GM12878 (cell line): Measurements from ENCODE around the gene NUDT17. TPM values are rescaled to one million over a fixed set of nuclear protein-coding genes. Genes with fewer than 3 reads are reported as not detected.
A peak's percentile ranks its signal among the peaks of the same experiment; 100 is the strongest.

Source experiments
- ATAC-seq: fragments of 200-7000 bp; cut with Tn5 transposase; 3 replicates; pipeline ENCODE4 v1.9.1; 2020; ENCODE audit warnings: mild to moderate bottlenecking, moderate library complexity
- BruUV-seq: library from RNA; stranded (reverse); fragments of 400-500 nt; replicated peaks from 2 replicates; lab custom pipeline; 2021; lab: Mats Ljungman, UMichigan
- CTCF ChIA-PET: fragments of 300-600 bp; sonication (Branson Sonifier 250); formaldehyde crosslinking; extraction: SDS; loops from one replicate; lab custom pipeline; 2021; ENCODE audit warnings: inconsistent platforms; lab: Yijun Ruan, JAX
- POLR2A ChIA-PET: fragments of 350-600 bp; formaldehyde crosslinking; extraction: SDS; loops from one replicate; lab custom pipeline; 2021; ENCODE audit warnings: inconsistent platforms; lab: Charles Lee
- RAD21 ChIA-PET: fragments of 300-600 bp; sonication (Branson Sonifier 250); formaldehyde crosslinking; loops from one replicate; lab custom pipeline; 2023; ENCODE audit warnings: antibody characterized with exemption; ENCODE audit not compliant: unreplicated experiment; lab: Charles Lee
- SMC1A ChIA-PET: fragments of 300-600 bp; sonication (Branson Sonifier 250); formaldehyde crosslinking; loops from one replicate; lab custom pipeline; 2023; ENCODE audit not compliant: unreplicated experiment, uncharacterized antibody; lab: Charles Lee
- DNase-seq: peaks from one replicate; pipeline ENCODE4 v3.0.0-alpha.2; 2011; ENCODE audit warnings: low read depth, low spot score
- FAIRE-seq: peaks from 3 replicates; lab custom pipeline; 2011; peaks lifted over from hg19 to GRCh38; lab: Jason Lieb, UNC
- H2AFZ ChIP-seq: 2 replicates; pipeline ENCODE4 v1.6.0; 2011; ENCODE audit warnings: low read depth, low read length, control low read depth; ENCODE audit not compliant: control insufficient read depth
- H3K27ac ChIP-seq: 2 replicates; pipeline ENCODE4 v1.5.1; 2011; ENCODE audit warnings: control low read depth; ENCODE audit not compliant: control insufficient read depth, insufficient read depth
- H3K27me3 ChIP-seq, 2 experiments: replicated peaks in 1 of 2; 2 replicates each; pipeline versions ENCODE4 v1.6.0 to v1.6.1; 2011; ENCODE audit warnings: low read length in 1 of 2; ENCODE audit not compliant: control insufficient read depth in 2 of 2, insufficient read depth in 2 of 2
- H3K36me3 ChIP-seq, 2 experiments: 2 replicates each; pipeline ENCODE4 v1.5.1; 2011; ENCODE audit warnings: low read length in 1 of 2; ENCODE audit not compliant: control insufficient read depth in 2 of 2, insufficient read depth in 2 of 2
- H3K4me1 ChIP-seq: 2 replicates; pipeline ENCODE4 v1.6.1; 2011; ENCODE audit warnings: mild to moderate bottlenecking, low read length, moderate library complexity, mixed read lengths; ENCODE audit not compliant: control insufficient read depth, insufficient read depth
- H3K4me2 ChIP-seq: 2 replicates; pipeline ENCODE4 v1.6.0; 2011; ENCODE audit warnings: control low read depth; ENCODE audit not compliant: control insufficient read depth, insufficient read depth
- H3K4me3 ChIP-seq: fragments of 200-600 bp; sonication (generic); 2 replicates; pipeline ENCODE4 v1.5.1; 2016
- H3K79me2 ChIP-seq: 2 replicates; pipeline ENCODE4 v1.6.0; 2011; ENCODE audit warnings: low read length; ENCODE audit not compliant: control insufficient read depth, insufficient read depth
- H3K9ac ChIP-seq: 2 replicates; pipeline ENCODE4 v1.8.0; 2011; ENCODE audit warnings: low read length, control low read depth, mixed read lengths; ENCODE audit not compliant: control insufficient read depth, insufficient read depth
- H3K9me3 ChIP-seq: replicated peaks from 3 replicates; pipeline ENCODE4 v1.5.1; 2011; ENCODE audit warnings: mild to moderate bottlenecking, low read length; ENCODE audit not compliant: control insufficient read depth, insufficient read depth
- H4K20me1 ChIP-seq: 2 replicates; pipeline ENCODE4 v1.6.0; 2011; ENCODE audit not compliant: control insufficient read depth, insufficient read depth
- ASH2L ChIP-seq: fragments of 300-600, 200-600 bp; sonication (generic); IDR thresholded peaks from 2 replicates; pipeline ENCODE4 v1.6.1; 2017; ENCODE audit warnings: low read depth, mild to moderate bottlenecking, borderline replicate concordance
- BMI1 ChIP-seq: fragments of 450-650 bp; IDR thresholded peaks from 2 replicates; pipeline ENCODE4 v1.6.1; 2016; ENCODE audit warnings: mild to moderate bottlenecking, moderate library complexity, borderline replicate concordance
- CBX5 ChIP-seq: sonication (generic); IDR thresholded peaks from 2 replicates; pipeline ENCODE4 v1.6.1; 2016; ENCODE audit warnings: low read depth, moderate library complexity, mild to moderate bottlenecking, inconsistent platforms
- E2F8 ChIP-seq: fragments of 450-650 bp; IDR thresholded peaks from 2 replicates; pipeline ENCODE4 v1.6.1; 2018; ENCODE audit warnings: mild to moderate bottlenecking, low read depth, moderate library complexity; ENCODE audit not compliant: partially characterized antibody
- KDM1A ChIP-seq: fragments of 200-600 bp; sonication (generic); IDR thresholded peaks from 2 replicates; pipeline ENCODE4 v1.6.1; 2016; ENCODE audit warnings: borderline replicate concordance
- MEF2B ChIP-seq: fragments of 450-650 bp; IDR thresholded peaks from 2 replicates; pipeline ENCODE4 v1.6.1; 2018; ENCODE audit warnings: mild to moderate bottlenecking, moderate library complexity; ENCODE audit not compliant: partially characterized antibody, poor library complexity, severe bottlenecking
- NBN ChIP-seq: fragments of 450-650 bp; IDR thresholded peaks from 2 replicates; pipeline ENCODE4 v1.6.1; 2016
- PKNOX1 ChIP-seq: fragments of 450-650 bp; IDR thresholded peaks from 2 replicates; pipeline ENCODE4 v1.6.1; 2016; ENCODE audit warnings: mild to moderate bottlenecking
- SREBF2 ChIP-seq: IDR thresholded peaks from 2 replicates; pipeline ENCODE4 v1.6.1; 2012; ENCODE audit warnings: mild to moderate bottlenecking, low read length
- TARDBP ChIP-seq: IDR thresholded peaks from 2 replicates; pipeline ENCODE4 v1.6.1; 2016; ENCODE audit warnings: borderline replicate concordance
- ZNF592 ChIP-seq: fragments of 450-650 bp; IDR thresholded peaks from 2 replicates; pipeline ENCODE4 v1.6.1; 2017; ENCODE audit warnings: mild to moderate bottlenecking, moderate library complexity
- ZZZ3 ChIP-seq: IDR thresholded peaks from 2 replicates; pipeline ENCODE4 v1.6.1; 2011; ENCODE audit warnings: low read depth; ENCODE audit not compliant: control insufficient read depth, insufficient read length
- WGBS: methylation state at CpG from one replicate; pipeline ENCODE4 v1.1.6; 2016; ENCODE audit warnings: low lambda C conversion rate; ENCODE audit not compliant: insufficient replicate concordance, insufficient coverage; ENCODE audit errors: missing lambda C conversion rate; 5-methylcytosine and 5-hydroxymethylcytosine counted together
- in situ Hi-C: fragments of 300-500 bp; cut with MboI; formaldehyde crosslinking; loops from 9 replicates; pipeline ENCODE4 v1.14.3; 2018; ENCODE audit warnings: mixed read lengths
- intact Hi-C: fragments of 100-400 bp; cut with micrococcal nuclease; formaldehyde crosslinking; loops from one replicate; pipeline ENCODE4 v1.14.2; 2022; ENCODE audit not compliant: unreplicated experiment
- polyA plus RNA-seq, 11 experiments: library from polyadenylated mRNA; depleted of rRNA in 4 of 11; unstranded in 6 of 11; stranded (reverse) in 5 of 11; fragments of >200 nt; fragmentation: Nextera tagmentation in 4 of 11; fragmentation: Illumina TruSeq in 1 of 11; extraction: Ambion mirVana in 4 of 11; extraction: Trizol in 1 of 11; gene quantifications; 1 replicate in 1 of 11; 2 replicates in 10 of 11; pipeline versions ENCODE4 v1.2.1 to v1.2.3, GENCODE V29; 2011 to 2016; ENCODE audit warnings: inconsistent platforms in 2 of 11, missing spikeins in 2 of 11, low read depth in 1 of 11
- total RNA-seq, 4 experiments: library from RNA; depleted of rRNA in 3 of 4; stranded (reverse); fragments of >200 nt in 3 of 4; fragmentation: Illumina TruSeq in 1 of 4; extraction: Trizol in 1 of 4; gene quantifications; 2 replicates each; pipeline versions ENCODE4 v1.2.1 to v1.2.3, GENCODE V29; 2013 to 2021

The NUDT17 gene
- total and polyA plus RNA-seq, 10 of the 15 experiments (the other 5 are each of a cell fraction or from before 2014, with no cell fraction given), result 1.2 to 4.7 (median 4.0) TPM

- TF ChIP-seq KDM1A (no peak), ZZZ3 (no peak), ASH2L (0 out of 2 replicates have a peak, but pooled peaks have one; percentile 15)
Observed at GRCh38 chr1:145858238-145858900, 12.9 kb downstream of the NUDT17 start (continued).

- WGBS, result 2% methylated on average over 41 of the region's 42 CpGs
- ChIA-PET POLR2A (interaction anchor here (0.6 to 4.4 kb wide), 22 partner anchors 10 to 251 kb away, joined by 3 to 25 read pairs (median 5); partner anchors contain the start of genes ANKRD34A, ANKRD35, GPR89A and LIX1L), SMC1A (interaction anchor here (0.6 to 4.7 kb wide), 17 partner anchors 10 to 134 kb away, joined by 3 to 54 read pairs (median 6); partner anchors contain the start of genes ANKRD34A, LIX1L, NUDT17 and POLR3C), RAD21 (interaction anchor here (0.7 to 4.7 kb wide), 21 partner anchors 13 to 183 kb away, joined by 3 to 69 read pairs (median 4); partner anchors contain the start of genes ANKRD34A, HJV, ITGA10 and LIX1L), CTCF (interaction anchor here (0.6 to 8.0 kb wide), 19 partner anchors 12 to 174 kb away, joined by 3 to 172 read pairs (median 5); partner anchors contain the start of genes ANKRD34A, ITGA10, NUDT17 and POLR3C)
- H3K27ac ChIP-seq, result peak within 1 kb of the TSS; percentile 67
- H2AFZ ChIP-seq, result peak within 1 kb of the TSS; percentile 81
- DNase-seq, result peak; percentile 65
- in situ Hi-C loops, result loop anchor here (5.0 kb wide), 1 partner anchor 58 kb away; the partner anchor contains the start of gene PEX11B
- peak; percentile 93 for ATAC-seq
- intact Hi-C loops, result loop anchor here (1.0 kb wide), 1 partner anchor 59 kb away; the partner anchor contains the start of gene PEX11B
- peak within 1 kb of the TSS; percentile 68 for H3K9ac ChIP-seq
- peak within 1 kb of the TSS; percentile 85 for H3K4me2 ChIP-seq
- no peaks in the 10 kb centered on the region for H3K79me2 ChIP-seq
- H3K36me3 ChIP-seq, result peaks cover 4% of the 10 kb centered on the region in 2 experiments; a peak in 3 of 4 replicates
- no peaks in the 10 kb centered on the region for H3K9me3 ChIP-seq
- no TSS peak for BruUV-seq
- H4K20me1 ChIP-seq, result no peaks in the 10 kb centered on the region
- H3K27me3 ChIP-seq, result no peaks in the 10 kb centered on the region
- H3K4me1 ChIP-seq, result no peaks in the 10 kb centered on the region
- H3K4me3 ChIP-seq, result peak within 1 kb of the TSS; percentile 82
- peak; percentile 18 for FAIRE-seq
- 0 out of 2 replicates have a peak, but pooled peaks have one; percentile 24 for TF ChIP-seq TARDBP
- no peak for TF ChIP-seq PKNOX1
- no peak for TF ChIP-seq SREBF2
- TF ChIP-seq ZNF592, result no peak
- TF ChIP-seq BMI1, result no peak
- no peak for TF ChIP-seq CBX5
- peak; percentile 51 for TF ChIP-seq MEF2B
- peak; percentile 68; the same call in 1 of the 2 replicates for TF ChIP-seq NBN
- TF ChIP-seq E2F8, result no peak
Observed at GRCh38 chr1:145858901-145859490, 13.6 kb downstream of the NUDT17 start, which contains the start of gene PIAS3. PIAS3 (minus strand) TSS chr1:145859081; CDS start chr1:145858990, 91 bp downstream.
